ENCODE measurements around the gene SPANXD. TPM values are rescaled to one million over a fixed set of nuclear protein-coding genes. Genes with fewer than 3 reads are reported as not detected.

The SPANXD gene
- total and polyA plus RNA-seq, 11 donors = not detected

DNA sequence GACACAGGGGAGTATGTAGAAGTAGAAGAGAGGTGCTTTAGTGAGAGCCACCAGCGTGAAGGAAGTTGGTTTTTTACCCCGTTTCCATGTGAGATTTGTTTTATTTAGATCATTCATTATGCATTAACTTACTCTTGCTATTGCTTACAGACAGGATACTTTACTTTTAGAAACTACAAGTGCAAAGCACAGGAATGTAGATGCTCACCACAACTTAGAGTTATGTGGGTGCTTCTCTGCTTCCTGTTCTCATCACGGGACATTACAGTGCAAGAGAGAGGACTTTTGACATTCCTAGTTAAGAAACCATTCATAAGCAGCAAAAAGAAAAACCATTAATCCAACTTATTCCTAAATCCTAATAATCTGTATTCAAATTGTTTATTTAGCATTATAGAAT is 25.6 kb upstream of the SPANXD start:
- ATAC-seq = no peak
- Histone ChIP-seq H3K4me1 (no peaks in the 10 kb centered on the region), H3K9me3 (no peaks in the 10 kb centered on the region), H3K27me3 (no peaks in the 10 kb centered on the region), H3K36me3 (no peaks in the 10 kb centered on the region), H3K27ac (no peak overlapping the region), H3K4me3 (no peak overlapping the region)
- 54 to 82% (median 64%) methylated on average over 3 of the region's 3 CpGs for WGBS, 4 donors
- TF ChIP-seq POLR2A (IDR thresholded peaks at IDR 0.05) (no peak), CTCF (IDR thresholded peaks at IDR 0.05) (no peak)
- DNase-seq = no peak
- intact Hi-C loops (cut with DNase I) = no loop called here

- intact Hi-C loops (cut with DNase I) = no loop called here
These were observed 16.1 kb upstream of the SPANXD start for GRCh38 chrX:141714680-141715079.

GRCh38 chrX:141701072-141701471 is 2.5 kb upstream of the SPANXD start:
- no peaks in the 10 kb centered on the region for H3K36me3 ChIP-seq
- no peak overlapping the region for H3K27ac ChIP-seq
- H3K9me3 ChIP-seq = no peaks in the 10 kb centered on the region
- ATAC-seq = no peak
- intact Hi-C loops (cut with DNase I) = no loop called here
- H3K27me3 ChIP-seq = no peaks in the 10 kb centered on the region
- no peaks in the 10 kb centered on the region for H3K4me1 ChIP-seq
- TF ChIP-seq CTCF (IDR thresholded peaks at IDR 0.05) (no peak), POLR2A (IDR thresholded peaks at IDR 0.05) (no peak)
- no peak overlapping the region for H3K4me3 ChIP-seq
- no peak for DNase-seq
- 45 to 61% (median 54%) methylated on average over 4 of the region's 4 CpGs for WGBS, 4 donors

More at GRCh38 chrX:141714680-141715079, 16.1 kb upstream of the SPANXD start:
- Histone ChIP-seq H3K27me3 (no peaks in the 10 kb centered on the region), H3K36me3 (no peaks in the 10 kb centered on the region), H3K9me3 (no peaks in the 10 kb centered on the region), H3K4me3 (no peak overlapping the region), H3K27ac (no peak overlapping the region), H3K4me1 (no peaks in the 10 kb centered on the region)
- DNase-seq (no peak), ATAC-seq (no peak)
- 54 to 68% (median 63%) methylated on average over 3 of the region's 3 CpGs for WGBS, 4 donors
- TF ChIP-seq CTCF (IDR thresholded peaks at IDR 0.05) = no peak
- TF ChIP-seq POLR2A (IDR thresholded peaks at IDR 0.05) = no peak

GRCh38 chrX:141673946-141674345 is 24.6 kb downstream of the SPANXD start:
- no peaks in the 10 kb centered on the region for H3K4me1 ChIP-seq
- intact Hi-C loops (cut with DNase I) = no loop called here
- no peaks in the 10 kb centered on the region for H3K27me3 ChIP-seq
- no peak overlapping the region for H3K4me3 ChIP-seq
- ATAC-seq (no peak), DNase-seq (no peak)
- TF ChIP-seq CTCF (IDR thresholded peaks at IDR 0.05) = no peak
- TF ChIP-seq POLR2A (IDR thresholded peaks at IDR 0.05) = no peak
- H3K9me3 ChIP-seq = no peaks in the 10 kb centered on the region
- no peak overlapping the region for H3K27ac ChIP-seq
- 54 to 74% (median 63%) methylated on average over 2 of the region's 2 CpGs for WGBS, 4 donors
- H3K36me3 ChIP-seq = no peaks in the 10 kb centered on the region

Measured in heart left ventricle (tissue), 16 donors.